Fibroblast of lung (primary cell): ENCODE data around the gene ELFN1. TPM values are rescaled to one million over a fixed set of nuclear protein-coding genes. Genes with fewer than 3 reads are reported as not detected.

Experiments used
- DNase-seq, 2 donors: peaks; one replicate each; pipeline versions ENCODE4 v3.0.0 to v3.0.0-alpha.2; 2010; ENCODE audit warnings: low read depth in 2 of 2
- H2AFZ ChIP-seq: 2 replicates; pipeline ENCODE4 v1.5.1; 2012; ENCODE audit warnings: low read length, control low read depth, inconsistent platforms
- H3K27ac ChIP-seq: 2 replicates; pipeline ENCODE4 v1.5.1; 2011; ENCODE audit warnings: low read length, control low read depth; ENCODE audit not compliant: insufficient read depth
- H3K27me3 ChIP-seq: 2 replicates; pipeline ENCODE4 v1.5.1; 2011; ENCODE audit warnings: mild to moderate bottlenecking, low read length; ENCODE audit not compliant: control insufficient read depth, insufficient read depth
- H3K36me3 ChIP-seq: 2 replicates; pipeline ENCODE4 v1.5.1; 2011; ENCODE audit warnings: low read length; ENCODE audit not compliant: control insufficient read depth, insufficient read depth
- H3K4me1 ChIP-seq: 2 replicates; pipeline ENCODE4 v1.5.1; 2011; ENCODE audit warnings: low read length; ENCODE audit not compliant: control insufficient read depth, insufficient read depth; ENCODE audit errors: extremely low read depth
- H3K4me2 ChIP-seq: 2 replicates; pipeline ENCODE4 v1.5.1; 2011; ENCODE audit warnings: low read length, control low read depth; ENCODE audit not compliant: insufficient read depth; ENCODE audit errors: extremely low read depth
- H3K4me3 ChIP-seq, 4 experiments: fragments of 200-600 bp in 1 of 4; sonication (generic) in 1 of 4; replicated peaks in 1 of 4; 2 replicates each; pipeline ENCODE4 v1.5.1; 2011 to 2016; ENCODE audit warnings: low read length in 4 of 4, low read depth in 3 of 4, mild to moderate bottlenecking in 3 of 4, control low read depth in 2 of 4, inconsistent platforms in 1 of 4, mixed read lengths in 1 of 4; ENCODE audit not compliant: insufficient read depth in 1 of 4; ENCODE audit errors: control extremely low read depth in 1 of 4
- H3K79me2 ChIP-seq: 2 replicates; pipeline ENCODE4 v1.5.1; 2012; ENCODE audit warnings: mild to moderate bottlenecking, low read length, inconsistent platforms; ENCODE audit not compliant: control insufficient read depth, insufficient read depth
- H3K9ac ChIP-seq: 2 replicates; pipeline ENCODE4 v1.5.1; 2011; ENCODE audit warnings: mild to moderate bottlenecking, low read length, control low read depth; ENCODE audit not compliant: insufficient read depth
- H3K9me3 ChIP-seq: 2 replicates; pipeline ENCODE4 v1.5.1; 2012; ENCODE audit warnings: low read depth, low read length; ENCODE audit not compliant: control insufficient read depth, insufficient read depth
- H4K20me1 ChIP-seq: 2 replicates; pipeline ENCODE4 v1.5.1; 2011; ENCODE audit warnings: low read length; ENCODE audit not compliant: control insufficient read depth, insufficient read depth; ENCODE audit errors: extremely low read depth
- CTCF ChIP-seq, 2 donors: IDR thresholded peaks in 1 of 2; conservative IDR thresholded peaks in 1 of 2; 1 replicate in 1 of 2; 2 replicates in 1 of 2; pipeline ENCODE4 v1.5.1; 2011 to 2012; ENCODE audit warnings: low read length in 2 of 2, control low read depth in 1 of 2, inconsistent platforms in 1 of 2, low read depth in 1 of 2, mild to moderate bottlenecking in 1 of 2
- EZH2 ChIP-seq: IDR thresholded peaks from 2 replicates; pipeline ENCODE4 v1.5.1; 2012; ENCODE audit warnings: low read length, control low read depth, mild to moderate bottlenecking; ENCODE audit errors: missing control alignments
- polyA plus RNA-seq, 2 donors: library from polyadenylated mRNA; depleted of rRNA in 1 of 2; stranded (reverse) in 1 of 2; unstranded in 1 of 2; fragments of >200 nt; gene quantifications; 2 replicates each; pipeline ENCODE4 v1.2.1, GENCODE V29; 2011 to 2012; ENCODE audit warnings: missing spikeins in 1 of 2
- total RNA-seq: library from RNA; depleted of rRNA; stranded (reverse); fragments of >200 nt; gene quantifications from 2 replicates; pipeline ENCODE4 v1.2.1, GENCODE V29; 2014

ELFN1 gene
- total and polyA plus RNA-seq, 2 donors (not counting 1 experiment from before 2014, with no cell fraction given): 0.16 to 0.33 TPM

DNA sequence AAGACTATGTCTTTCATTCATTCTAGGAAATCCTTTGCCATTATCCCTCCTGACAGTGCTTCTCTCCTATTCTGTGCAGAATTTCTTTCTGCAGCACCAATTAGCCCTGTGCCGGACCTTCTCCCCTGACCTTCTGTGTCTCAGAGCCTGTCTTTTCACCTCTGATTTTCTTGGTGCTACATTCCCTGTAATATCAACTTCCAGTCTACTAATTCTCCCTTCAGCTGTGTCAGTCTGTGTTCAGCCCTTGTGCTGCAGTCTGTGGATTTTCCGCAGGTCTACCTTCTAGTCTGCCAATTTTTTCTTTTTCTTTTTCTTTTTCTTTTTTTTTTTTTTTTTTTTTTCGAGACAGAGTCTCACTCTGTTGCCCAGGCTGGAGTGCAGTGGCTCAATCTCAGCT is 115.8 kb downstream of the ELFN1 start:
- no peaks in the 10 kb centered on the region for H3K9me3 ChIP-seq
- H3K27me3 ChIP-seq: no peaks in the 10 kb centered on the region

DNA sequence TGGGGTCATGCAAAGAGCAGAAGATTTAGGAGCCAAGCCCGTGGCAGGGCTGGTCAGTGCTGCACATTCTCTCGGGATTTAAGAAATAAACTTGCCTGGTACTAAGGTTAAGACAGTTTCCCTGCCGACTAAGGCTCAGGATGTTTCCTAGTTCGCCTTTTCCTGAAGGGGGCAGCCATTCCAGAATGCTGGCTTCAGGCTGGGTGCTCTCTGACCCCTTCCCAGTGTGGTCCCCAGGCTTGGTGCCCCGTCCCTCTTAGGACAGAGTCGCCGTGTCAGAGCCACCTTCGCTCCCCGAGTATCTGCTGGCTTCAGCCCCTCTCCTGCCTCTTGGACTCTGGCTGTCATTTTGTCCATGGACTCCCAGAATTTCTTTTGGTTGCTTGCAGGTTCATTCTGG is 117.2 kb downstream of the ELFN1 start:
- no peaks in the 10 kb centered on the region for H3K9me3 ChIP-seq
- no peak overlapping the region for H3K27ac ChIP-seq
- H3K27me3 ChIP-seq: no peaks in the 10 kb centered on the region
- H3K36me3 ChIP-seq: no peaks in the 10 kb centered on the region
- no peaks in the 10 kb centered on the region for H3K4me1 ChIP-seq
- TF ChIP-seq EZH2 (no peak), CTCF (conservative IDR thresholded peaks at IDR 0.05 in 1 of 2, IDR thresholded peaks at IDR 0.05 in 1 of 2; ENCODE audit: low read depth in 1 of 2, low read length in 2 of 2) (no peak)
- no peaks in the 10 kb centered on the region for H3K79me2 ChIP-seq
- H2AFZ ChIP-seq: no peak overlapping the region
- no peak overlapping the region for H3K9ac ChIP-seq
- H4K20me1 ChIP-seq: no peaks in the 10 kb centered on the region
- H3K4me2 ChIP-seq: no peak overlapping the region
- no peak for DNase-seq
- no peak overlapping the region for H3K4me3 ChIP-seq

More for the DNA sequence above, 115.8 kb downstream of the ELFN1 start:
- TF ChIP-seq CTCF (conservative IDR thresholded peaks at IDR 0.05 in 1 of 2, IDR thresholded peaks at IDR 0.05 in 1 of 2; ENCODE audit: low read depth in 1 of 2, low read length in 2 of 2) (no peak), EZH2 (no peak)
- H3K9ac ChIP-seq: no peak overlapping the region
- H3K4me1 ChIP-seq: no peaks in the 10 kb centered on the region
- H2AFZ ChIP-seq: no peak overlapping the region
- no peaks in the 10 kb centered on the region for H3K36me3 ChIP-seq
- H3K27ac ChIP-seq: no peak overlapping the region
- H3K4me2 ChIP-seq: no peak overlapping the region
- no peak overlapping the region for H3K4me3 ChIP-seq
- DNase-seq: no peak
- H4K20me1 ChIP-seq: no peaks in the 10 kb centered on the region
- no peaks in the 10 kb centered on the region for H3K79me2 ChIP-seq

DNA sequence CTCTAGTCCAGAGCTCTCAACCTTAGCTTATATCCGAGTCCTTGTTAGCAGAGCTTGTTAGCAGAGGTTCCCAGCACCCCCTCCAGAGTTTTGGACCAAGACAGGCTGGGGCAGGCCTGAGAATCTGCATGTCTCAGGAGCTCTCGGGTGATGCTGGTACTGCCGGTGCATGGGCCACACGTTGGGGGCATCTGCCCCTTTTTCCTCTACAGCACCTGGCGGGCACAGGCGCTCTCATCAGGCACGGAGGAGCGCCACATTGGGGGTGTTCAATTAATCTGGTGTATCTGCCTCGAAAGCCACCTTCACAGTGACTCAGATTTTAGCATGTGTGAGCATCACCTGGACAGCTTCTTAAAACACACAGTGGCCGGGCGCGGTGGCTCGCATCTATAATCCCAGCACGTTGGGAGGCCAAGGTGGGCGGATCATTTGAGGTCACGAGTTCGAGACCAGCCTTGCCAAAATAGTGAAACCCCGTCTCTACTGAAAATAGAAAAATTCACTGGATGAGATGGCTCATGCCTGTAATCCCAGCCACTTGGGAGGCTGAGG is 117.7 kb downstream of the ELFN1 start:
- no peak overlapping the region for H3K4me3 ChIP-seq

More for the DNA sequence above, 117.7 kb downstream of the ELFN1 start:
- Histone ChIP-seq H4K20me1 (no peaks in the 10 kb centered on the region), H3K27ac (no peak overlapping the region), H2AFZ (no peak overlapping the region), H3K4me1 (no peaks in the 10 kb centered on the region), H3K79me2 (no peaks in the 10 kb centered on the region), H3K36me3 (no peaks in the 10 kb centered on the region), H3K9ac (no peak overlapping the region), H3K9me3 (no peaks in the 10 kb centered on the region), H3K4me2 (no peak overlapping the region), H3K27me3 (no peaks in the 10 kb centered on the region)
- TF ChIP-seq CTCF (conservative IDR thresholded peaks at IDR 0.05 in 1 of 2, IDR thresholded peaks at IDR 0.05 in 1 of 2; ENCODE audit: low read depth in 1 of 2, low read length in 2 of 2) (no peak), EZH2 (no peak)
- DNase-seq: no peak
